Measurements from ENCODE around the gene TLR8. TPM values are rescaled to one million over a fixed set of nuclear protein-coding genes. Genes with fewer than 3 reads are reported as not detected.

The TLR8 gene
- total RNA-seq, 1 experiment from 2014 or later: not detected

- H3K4me3 ChIP-seq (ENCODE audit: low read depth in 2 of 2, low read length in 2 of 2): no peak overlapping the region
- no TSS peak for BruUV-seq (replicated peaks)
- POLR2A ChIA-PET: interaction anchor here (1.0 kb wide), 1 partner anchor 16 kb away, joined by 3 read pairs; no protein-coding TSS in a partner anchor
- H3K4me1 ChIP-seq (ENCODE audit: control insufficient read depth, insufficient read depth, low read length): no peaks in the 10 kb centered on the region; the same call in 1 of the 2 replicates
- CTCF ChIA-PET: no interaction called here
- DNase-seq (ENCODE audit: low read depth, low spot score): no peak
- no peaks in the 10 kb centered on the region for H3K9me3 ChIP-seq (ENCODE audit: control insufficient read depth, insufficient read depth, low read depth, low read length)
- no peak overlapping the region for H3K27ac ChIP-seq (ENCODE audit: low read length)
- in situ Hi-C loops (cut with HindIII; ENCODE audit: low pct_unique_long_range_greater_than_20kb, low sequenced_read_pairs): no loop called here
- TF ChIP-seq TCF7L2 (IDR thresholded peaks at IDR 0.05; ENCODE audit: low read depth, low read length) (no peak), REST (IDR thresholded peaks at IDR 0.05; ENCODE audit: insufficient read depth in 1 of 2, low read depth in 2 of 2, low read length in 1 of 2) (no peak), SIN3A (IDR thresholded peaks at IDR 0.05; ENCODE audit: borderline replicate concordance, insufficient read depth, low read depth, low read length) (no peak), POLR2AphosphoS5 (IDR thresholded peaks at IDR 0.05; ENCODE audit: low read depth, low read length) (no peak), CTCF (IDR thresholded peaks at IDR 0.05) (no peak)
- no peak for ATAC-seq
- H3K27me3 ChIP-seq (ENCODE audit: control insufficient read depth, insufficient read depth, low read length): no peaks in the 10 kb centered on the region
- no peaks in the 10 kb centered on the region for H3K36me3 ChIP-seq (ENCODE audit: control insufficient read depth, insufficient read depth, low read length)
- intact Hi-C loops (cut with micrococcal nuclease; ENCODE audit: unreplicated experiment): no loop called here
Observed at GRCh38 chrX:12965131-12965940, 58.9 kb downstream of the TLR8 start.

GRCh38 chrX:12966151-12966550, 59.7 kb downstream of the TLR8 start:
- TF ChIP-seq SIN3A (IDR thresholded peaks at IDR 0.05; ENCODE audit: borderline replicate concordance, insufficient read depth, low read depth, low read length) (no peak), REST (IDR thresholded peaks at IDR 0.05; ENCODE audit: insufficient read depth in 1 of 2, low read depth in 2 of 2, low read length in 1 of 2) (no peak), TCF7L2 (IDR thresholded peaks at IDR 0.05; ENCODE audit: low read depth, low read length) (no peak), CTCF (IDR thresholded peaks at IDR 0.05) (no peak), POLR2AphosphoS5 (IDR thresholded peaks at IDR 0.05; ENCODE audit: low read depth, low read length) (no peak)
- no peaks in the 10 kb centered on the region; the same call in 1 of the 2 replicates for H3K4me1 ChIP-seq (ENCODE audit: control insufficient read depth, insufficient read depth, low read length)
- CTCF ChIA-PET: no interaction called here
- DNase-seq (ENCODE audit: low read depth, low spot score) (no peak), ATAC-seq (no peak)
- no peaks in the 10 kb centered on the region for H3K9me3 ChIP-seq (ENCODE audit: control insufficient read depth, insufficient read depth, low read depth, low read length)
- H3K27me3 ChIP-seq (ENCODE audit: control insufficient read depth, insufficient read depth, low read length): no peaks in the 10 kb centered on the region
- H3K27ac ChIP-seq (ENCODE audit: low read length): no peak overlapping the region
- in situ Hi-C loops (cut with HindIII; ENCODE audit: low pct_unique_long_range_greater_than_20kb, low sequenced_read_pairs): no loop called here
- H3K4me3 ChIP-seq (ENCODE audit: low read depth in 2 of 2, low read length in 2 of 2): no peak overlapping the region
- POLR2A ChIA-PET: no interaction called here
- no peaks in the 10 kb centered on the region for H3K36me3 ChIP-seq (ENCODE audit: control insufficient read depth, insufficient read depth, low read length)
- intact Hi-C loops (cut with micrococcal nuclease; ENCODE audit: unreplicated experiment): no loop called here
- no TSS peak for BruUV-seq (replicated peaks)

Data from Panc1 (cell line).